HG03460 (cell line): Measurements from ENCODE around the gene RAB11A.

Experiments used
- ATAC-seq: cut with Tn5 transposase; IDR thresholded peaks from one replicate; pipeline ENCODE4 v1.9.1; 2021; ENCODE audit not compliant: unreplicated experiment

The RAB11A gene

DNA sequence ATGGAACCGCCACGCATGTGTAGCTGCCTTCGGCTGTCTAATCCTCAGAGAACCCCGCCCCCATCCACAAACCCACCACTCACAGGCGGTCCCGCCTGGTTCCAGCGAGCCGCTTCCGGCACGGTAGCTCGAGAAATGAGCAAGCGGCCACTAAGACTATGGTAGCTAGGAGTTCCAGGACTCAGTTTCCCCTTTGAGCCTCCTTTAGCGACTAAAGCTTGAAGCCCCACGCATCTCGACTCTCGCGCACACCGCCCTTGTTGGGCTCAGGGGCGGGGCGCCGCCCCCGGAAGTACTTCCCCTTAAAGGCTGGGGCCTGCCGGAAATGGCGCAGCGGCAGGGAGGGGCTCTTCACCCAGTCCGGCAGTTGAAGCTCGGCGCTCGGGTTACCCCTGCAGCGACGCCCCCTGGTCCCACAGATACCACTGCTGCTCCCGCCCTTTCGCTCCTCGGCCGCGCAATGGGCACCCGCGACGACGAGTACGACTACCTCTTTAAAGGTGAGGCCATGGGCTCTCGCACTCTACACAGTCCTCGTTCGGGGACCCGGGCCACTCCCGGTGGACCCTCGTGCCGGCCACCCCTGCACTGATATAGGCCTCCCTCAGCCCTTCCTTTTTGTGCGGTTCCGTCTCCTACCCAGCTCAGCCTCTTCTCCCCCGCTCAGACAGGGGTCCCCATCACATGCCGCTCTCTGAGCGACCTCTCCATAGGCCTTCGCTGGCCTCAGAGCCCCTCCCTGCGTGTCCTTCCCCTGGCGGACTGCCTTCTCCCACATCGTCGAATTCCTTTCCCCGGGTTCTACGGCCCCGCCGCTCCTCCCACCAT, at the start of gene RAB11A:
Gene RAB11A (plus strand): TSS at position 366 of the 828 bp plus-strand sequence. CDS start 95 bp downstream, at position 461.
- ATAC-seq = peak; percentile 88

DNA sequence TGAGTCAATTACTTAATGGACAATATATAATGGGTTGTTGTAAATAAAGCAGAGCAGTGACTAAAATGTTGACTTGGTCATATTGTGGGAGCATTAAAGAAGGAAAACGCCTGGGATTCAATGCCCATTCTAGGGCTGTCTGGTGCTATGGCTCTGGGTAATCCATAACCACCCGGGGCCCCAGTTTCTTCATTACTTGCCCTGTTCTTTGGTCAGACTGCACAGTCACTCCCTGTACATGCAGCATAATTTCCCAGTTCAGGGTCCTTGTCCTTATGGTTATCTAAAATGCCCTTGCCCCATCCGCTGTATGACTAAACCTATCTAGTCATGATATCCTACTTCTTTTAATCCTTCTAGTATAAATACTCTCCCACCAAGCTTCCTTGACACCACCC, 49.7 kb upstream of the RAB11A start:
- ATAC-seq = no peak

- no peak for ATAC-seq
These were observed 48.2 kb upstream of the RAB11A start for GRCh38 chr15:65821070-65821469.

DNA sequence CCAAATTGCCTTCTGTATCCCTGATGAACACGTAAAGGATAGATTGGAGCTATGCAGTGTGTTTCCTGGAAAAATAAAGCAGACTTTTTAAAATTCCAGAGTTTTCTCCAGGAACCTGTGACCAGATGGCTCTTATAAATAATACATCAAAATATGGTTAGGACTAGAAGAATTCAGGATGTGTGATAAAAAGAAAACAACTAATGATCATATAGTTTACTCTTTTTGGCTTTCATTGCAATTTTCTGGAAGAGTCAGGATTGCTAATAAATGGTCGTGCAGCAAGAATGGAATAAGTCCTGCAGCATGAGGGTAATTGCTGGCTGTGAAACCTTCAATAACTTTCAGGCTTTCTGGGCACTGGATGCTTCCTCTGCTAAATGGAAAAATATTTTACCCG, 47.0 kb upstream of the RAB11A start:
- no peak for ATAC-seq

DNA sequence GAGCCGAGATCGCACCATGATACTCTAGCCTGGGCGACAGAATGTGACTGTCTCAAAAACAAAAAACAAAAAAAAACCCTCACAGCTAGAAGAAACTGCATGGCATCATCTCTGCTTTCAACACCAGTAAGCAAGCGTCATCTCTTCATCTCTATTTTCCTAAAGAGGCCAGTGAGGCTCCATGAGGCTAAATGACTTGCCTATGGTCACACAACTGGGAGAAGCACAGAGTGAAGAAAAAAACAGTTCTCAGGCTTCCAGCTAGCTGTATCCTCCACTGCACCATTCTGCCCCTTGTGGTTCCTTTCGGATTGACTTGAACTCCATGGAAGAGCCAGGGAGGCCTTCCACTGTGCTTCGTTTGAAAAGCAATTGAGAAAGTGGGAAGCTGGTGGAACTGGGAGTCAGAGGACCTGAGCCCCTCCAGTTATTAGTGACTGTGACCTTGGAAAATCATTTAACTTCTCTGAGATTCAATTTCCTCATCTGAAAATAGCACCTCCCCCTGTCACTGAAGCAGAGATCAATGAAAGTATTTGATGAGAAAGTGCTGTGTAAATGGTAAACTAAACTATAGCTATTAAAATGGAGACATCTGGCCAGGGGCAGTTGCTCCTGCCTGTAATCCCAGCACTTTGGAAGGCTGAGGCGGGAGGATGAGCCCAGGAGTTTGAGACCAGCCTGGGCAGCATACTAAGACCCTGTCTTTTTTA, 45.1 kb upstream of the RAB11A start:
- ATAC-seq = no peak

GRCh38 chr15:65824941-65825544, 44.2 kb upstream of the RAB11A start:
- no peak for ATAC-seq

- ATAC-seq = no peak
These were observed 42.2 kb upstream of the RAB11A start for GRCh38 chr15:65827065-65827464.

- ATAC-seq = no peak
These were observed 40.7 kb upstream of the RAB11A start for GRCh38 chr15:65828585-65828984.

DNA sequence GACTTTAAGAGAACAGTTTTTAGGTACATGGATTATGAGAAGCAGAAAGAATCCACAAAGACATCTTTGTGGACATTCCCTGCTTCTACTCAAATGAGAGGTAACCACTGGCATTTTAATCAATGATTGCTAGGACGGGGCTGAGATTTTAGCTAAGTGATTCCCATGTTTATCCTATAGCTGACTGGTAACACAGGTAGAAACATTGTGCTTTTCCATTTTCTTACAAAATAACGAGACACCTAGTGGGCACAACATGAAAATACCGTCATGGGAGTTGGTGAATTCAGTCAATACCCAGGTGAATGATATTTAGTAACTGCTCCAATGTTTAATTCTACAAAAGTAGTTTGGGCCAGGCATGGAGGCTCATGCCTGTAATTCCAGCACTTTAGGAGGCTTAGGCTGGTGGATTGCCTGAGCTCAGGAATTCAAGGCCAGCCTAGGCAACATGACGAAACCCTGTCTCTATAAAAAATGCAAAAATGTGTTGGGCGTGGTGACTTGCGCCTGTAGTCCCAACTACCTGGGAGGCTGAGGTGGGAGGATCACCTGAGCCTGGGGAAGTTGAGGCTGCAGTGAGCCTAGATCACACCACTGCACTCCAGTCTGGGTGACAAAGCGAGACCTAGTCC, 40.0 kb upstream of the RAB11A start:
- no peak for ATAC-seq

DNA sequence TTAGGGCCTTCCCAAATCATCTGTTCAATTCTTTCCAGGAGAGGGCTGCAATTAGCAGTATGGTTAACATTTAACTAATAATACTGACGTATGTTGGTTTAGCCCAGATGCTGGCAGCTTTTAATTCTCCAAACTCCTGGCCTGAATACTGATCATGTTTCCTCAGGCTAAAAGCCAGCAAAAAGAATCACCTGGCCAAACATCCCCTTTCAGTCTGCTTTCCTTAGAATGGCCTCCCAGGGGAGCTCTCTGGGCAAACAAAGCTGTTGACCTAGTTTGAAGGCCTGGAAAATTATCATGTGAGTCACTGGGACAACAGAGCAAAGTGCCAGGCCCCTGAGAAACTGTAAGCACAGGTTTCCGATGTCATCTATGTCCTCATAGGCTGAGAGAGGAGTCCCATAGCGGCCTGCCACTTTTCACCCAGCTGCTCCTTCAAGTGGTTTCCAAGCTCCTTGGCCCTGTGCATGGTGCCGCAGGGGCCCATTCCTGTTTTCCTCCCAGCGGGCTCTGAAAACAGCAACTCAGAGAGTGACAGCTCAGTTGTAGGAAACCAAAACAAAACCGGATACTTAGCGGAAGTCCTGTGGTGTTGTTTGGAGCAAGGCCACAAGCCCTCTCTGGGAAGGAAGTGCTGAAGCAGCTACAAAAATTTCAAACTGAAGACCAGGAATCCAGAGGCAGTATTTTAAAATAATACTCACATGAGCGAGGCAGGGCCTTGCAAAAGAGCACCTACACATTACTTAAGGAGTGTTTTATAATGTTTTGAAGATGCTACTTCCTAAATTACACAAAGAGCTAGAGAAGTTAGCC, 36.5 kb upstream of the RAB11A start:
- no peak for ATAC-seq

GRCh38 chr15:65833501-65834205, 35.6 kb upstream of the RAB11A start:
- no peak for ATAC-seq

GRCh38 chr15:65834603-65835282, 34.5 kb upstream of the RAB11A start:
- ATAC-seq = no peak

DNA sequence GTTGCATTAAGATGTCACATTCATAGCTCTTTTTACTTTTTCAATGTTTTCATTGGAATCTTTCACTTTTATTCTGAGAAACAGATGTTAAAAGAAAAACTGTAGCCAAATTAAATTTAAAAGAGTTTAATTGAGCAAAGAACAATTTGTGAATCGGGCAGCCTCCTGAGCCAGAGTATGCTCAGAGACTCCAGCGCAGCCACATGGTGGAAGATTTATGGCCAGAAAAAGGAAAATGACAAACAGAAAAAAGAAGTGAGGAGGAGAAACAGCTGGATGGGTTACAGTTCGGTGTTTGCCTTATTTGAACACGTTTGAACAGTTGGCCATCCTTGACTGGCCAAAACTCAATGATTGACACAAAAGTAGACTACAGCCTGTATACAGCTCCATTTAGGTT, 33.8 kb upstream of the RAB11A start:
- no peak for ATAC-seq

DNA sequence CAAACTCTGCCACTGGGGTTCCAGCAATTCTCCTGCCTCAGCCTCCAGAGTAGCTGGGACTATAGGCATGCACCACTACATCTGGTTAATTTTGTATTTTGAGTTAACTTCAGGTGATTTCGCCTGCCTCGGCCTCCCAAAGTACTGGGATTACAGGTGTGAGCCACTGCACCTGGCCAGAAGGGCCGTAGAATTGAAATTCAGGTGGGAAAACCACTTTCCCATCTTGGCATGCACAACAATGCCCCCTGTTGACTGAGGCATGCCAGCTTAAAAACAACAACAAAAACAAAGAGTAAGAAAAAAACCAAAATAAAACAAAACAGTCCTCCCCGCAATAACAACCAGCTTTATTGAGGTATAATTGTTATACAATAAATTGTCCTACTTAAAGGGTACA, 32.6 kb upstream of the RAB11A start:
- ATAC-seq = no peak

DNA sequence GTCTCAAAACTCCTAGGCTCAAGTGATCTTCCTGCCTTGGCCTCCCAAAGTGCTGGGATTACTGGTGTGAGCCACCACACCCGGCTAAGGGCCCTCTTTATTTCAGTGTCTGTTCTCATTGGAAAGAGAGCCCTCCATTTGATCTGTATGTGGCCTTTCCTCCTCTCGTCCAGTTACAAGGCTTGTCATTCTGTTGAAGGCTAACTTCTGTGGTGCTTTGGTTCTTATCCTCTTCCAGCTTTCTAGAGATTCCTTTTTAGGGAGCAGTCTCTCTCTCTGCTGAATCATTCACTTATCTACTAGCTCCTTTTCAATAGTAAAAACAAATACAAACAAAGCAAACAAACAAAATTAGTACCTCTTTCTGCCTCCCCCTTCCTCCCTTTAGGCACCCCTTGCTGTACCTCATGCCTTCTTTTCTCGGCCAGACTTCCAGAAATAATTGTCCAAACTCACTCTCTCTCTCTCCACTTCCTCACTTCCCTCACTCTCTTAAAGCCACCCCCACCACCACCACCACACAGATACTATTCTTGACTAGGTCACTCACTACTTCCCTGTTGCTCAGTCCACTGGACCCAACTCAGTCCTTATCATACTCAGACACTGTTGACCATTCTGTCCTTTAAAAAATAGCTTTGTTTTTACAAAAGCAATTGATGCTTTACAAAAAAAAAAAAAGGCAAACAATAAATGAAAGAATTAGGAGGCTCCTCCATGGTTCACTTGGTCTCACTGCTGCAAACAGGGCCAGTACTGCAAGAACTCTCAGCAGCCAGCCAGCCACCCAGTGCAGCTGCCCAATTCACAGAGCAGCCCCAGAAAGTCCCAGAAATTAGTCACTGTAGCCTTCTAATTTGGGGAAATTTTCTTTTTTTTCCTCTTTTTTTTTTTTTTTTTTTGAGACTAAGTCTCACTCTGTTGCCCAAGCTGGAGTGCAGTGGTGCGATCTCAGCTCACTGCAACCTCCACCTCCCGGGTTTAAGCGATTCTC, 31.7 kb upstream of the RAB11A start:
- ATAC-seq = no peak

DNA sequence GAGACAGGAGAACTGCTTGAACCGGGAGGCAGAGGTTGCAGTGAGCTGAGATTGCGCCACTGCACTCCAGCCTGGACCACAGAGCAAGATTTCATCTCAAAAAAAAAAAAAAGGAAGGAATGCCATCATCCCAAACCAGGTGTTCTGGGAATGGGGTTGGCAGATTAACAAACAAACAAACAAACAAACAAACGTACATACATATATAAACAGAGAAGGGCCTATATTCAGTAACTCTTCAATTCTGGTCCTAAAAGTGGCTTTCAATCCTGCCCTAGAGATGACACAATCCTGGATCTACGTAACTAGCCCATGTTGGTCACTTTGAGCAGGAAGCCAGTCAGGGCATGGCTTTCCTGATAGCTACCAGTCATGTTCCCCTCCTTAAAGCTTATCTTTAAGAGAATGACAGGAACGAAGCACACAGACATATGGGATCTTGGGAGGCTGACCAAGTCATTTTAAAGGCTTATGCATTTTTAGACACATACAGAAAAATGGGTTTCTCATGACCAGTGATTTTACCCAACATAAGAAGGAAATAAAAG, 29.9 kb upstream of the RAB11A start:
- no peak for ATAC-seq

GRCh38 chr15:65839985-65840384, 29.3 kb upstream of the RAB11A start:
- ATAC-seq = no peak
